Stimulated activated CD8-positive, alpha-beta memory T cell treated with anti-CD3 and anti-CD28 coated beads, Interleukin-15, amount 100 ng/mL, for 24 hours (primary cell): ENCODE measurements around the gene SHE.
"Not testable (repeated sequence)": the region's sequence is repeated elsewhere in the genome, so short reads cannot be mapped to it uniquely, and the experiment has no call there.

Source experiments
- DNase-seq: peaks from one replicate; pipeline ENCODE4 v3.0.0-alpha.2; 2020; ENCODE audit warnings: low read depth

The SHE gene

DNA sequence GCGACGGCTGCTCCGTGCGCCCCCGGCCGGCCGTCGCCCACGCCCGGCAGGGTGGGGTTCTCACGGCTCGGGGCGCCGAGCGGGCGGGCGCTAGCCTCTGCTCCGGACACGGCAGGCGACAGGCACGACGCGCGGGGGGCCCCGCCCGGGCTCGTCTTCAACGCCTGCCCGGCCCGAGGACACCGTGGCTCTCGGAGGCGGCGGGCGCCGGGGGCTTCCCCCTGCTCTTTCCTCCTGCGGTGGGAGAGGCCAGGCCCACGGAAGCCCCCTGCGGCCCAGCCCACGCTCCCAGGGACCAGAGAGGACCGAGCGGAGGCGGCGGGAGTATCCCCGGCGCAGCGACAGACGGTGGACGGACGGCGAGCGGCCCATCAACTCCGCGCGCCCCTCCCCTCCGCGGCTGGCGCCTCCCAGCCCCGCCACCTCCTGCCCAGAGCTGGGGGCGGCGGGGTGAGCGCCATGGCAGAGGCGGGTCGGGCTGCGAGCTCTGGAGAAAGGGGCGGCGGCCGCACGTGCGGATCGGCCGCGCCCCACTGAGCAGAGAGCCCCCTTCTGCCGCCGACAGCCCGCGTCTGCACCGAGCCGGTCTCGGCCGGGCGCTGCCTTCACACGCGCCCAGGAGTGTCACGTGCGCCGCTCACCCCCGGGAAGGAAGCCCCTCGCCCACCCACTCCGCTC lies at the start of gene SHE, which contains the start of gene TDRD10:
Gene SHE, minus strand, starts transcription at position 347 of the 678 bp plus-strand sequence. CDS start 386 bp downstream, outside the sequence.
Gene TDRD10, plus strand, starts transcription at position 154 of the 678 bp plus-strand sequence. CDS start 4,685 bp downstream, outside the sequence.
- no peak for DNase-seq

- DNase-seq = no peak
Observed at GRCh38 chr1:154551474-154551873, 49.3 kb upstream of the SHE start.

GRCh38 chr1:154550657-154551056 lies 48.4 kb upstream of the SHE start:
- no peak for DNase-seq

GRCh38 chr1:154550070-154550469 lies 47.9 kb upstream of the SHE start:
- no peak for DNase-seq

DNA sequence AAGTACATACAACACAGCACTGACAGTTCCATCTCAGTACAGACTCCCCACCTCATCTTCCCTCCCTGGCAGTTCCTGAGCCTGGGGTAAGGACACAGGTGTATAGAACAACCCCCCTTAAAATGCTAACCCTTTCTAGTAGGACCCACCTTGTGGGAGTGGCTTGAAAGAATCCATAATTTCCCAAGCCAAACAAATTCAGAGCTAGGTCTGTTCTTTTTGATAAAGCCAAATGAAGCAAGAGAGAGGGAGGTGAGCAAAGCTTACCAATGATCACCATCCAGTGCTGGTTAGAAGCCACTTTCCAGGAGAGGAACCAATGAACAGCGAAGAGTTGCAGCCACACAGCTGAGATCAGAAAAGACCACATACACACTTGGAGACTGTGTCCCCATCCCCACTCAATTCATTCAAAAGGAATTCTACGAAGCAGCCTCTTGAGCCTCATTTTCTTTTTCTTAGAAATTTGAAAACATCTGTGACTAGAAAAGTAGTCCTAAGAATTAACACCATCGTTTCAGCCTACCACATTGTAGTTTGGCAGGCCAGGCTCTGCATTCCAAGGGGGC lies 47.1 kb upstream of the SHE start:
- DNase-seq = no peak

DNA sequence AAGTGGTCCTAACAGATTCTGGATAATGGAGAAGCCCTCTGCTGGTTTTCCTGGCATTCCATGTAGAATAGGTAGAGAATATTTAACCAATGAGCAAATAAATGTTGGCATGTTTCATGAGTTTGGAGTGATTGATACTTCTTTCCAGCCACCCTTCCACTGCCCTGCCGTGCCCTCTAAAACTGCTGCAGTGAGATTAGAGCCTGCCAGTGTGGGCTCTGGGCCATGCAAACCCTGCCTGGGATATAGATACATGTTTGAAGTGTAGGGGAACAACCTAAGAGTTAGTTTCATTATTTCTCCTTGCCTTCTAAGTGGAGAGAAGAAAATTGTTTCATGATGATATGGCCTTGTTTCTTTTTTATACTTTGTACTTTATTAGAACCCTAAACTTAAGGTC lies 45.8 kb upstream of the SHE start:
- DNase-seq = no peak

DNA sequence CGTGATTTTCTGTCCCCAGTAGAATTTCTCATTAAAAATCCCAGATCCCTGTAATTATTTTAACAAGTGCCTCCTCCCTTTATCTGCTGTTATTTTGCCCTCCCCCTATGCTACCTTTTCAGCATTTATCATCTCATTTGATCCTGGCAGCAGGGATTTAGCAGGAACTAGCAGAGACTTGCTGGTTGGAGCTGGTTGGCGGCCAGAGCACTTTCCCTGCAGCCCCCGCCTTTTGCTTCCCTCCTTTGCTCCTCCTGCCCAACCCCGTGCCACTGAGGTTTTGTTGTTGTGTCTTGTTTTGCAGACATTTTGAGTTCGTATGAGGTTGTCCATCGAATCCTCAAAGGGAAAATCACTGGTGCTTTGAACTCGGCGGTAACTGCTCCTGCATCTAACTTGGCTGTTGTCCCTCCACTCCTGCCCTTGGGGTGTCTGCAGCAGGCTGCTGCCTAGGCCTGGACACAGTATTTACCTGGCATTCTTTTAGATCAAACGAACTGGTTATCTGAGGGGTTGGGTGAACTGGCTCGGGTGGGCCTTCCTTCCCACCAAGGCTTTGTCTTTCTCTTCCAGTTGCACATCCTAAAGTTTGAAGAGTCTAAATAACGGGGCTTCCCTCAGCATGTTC lies 45.0 kb upstream of the SHE start:
- no peak for DNase-seq

- no peak for DNase-seq
Observed at GRCh38 chr1:154546264-154547063, 44.3 kb upstream of the SHE start.

DNA sequence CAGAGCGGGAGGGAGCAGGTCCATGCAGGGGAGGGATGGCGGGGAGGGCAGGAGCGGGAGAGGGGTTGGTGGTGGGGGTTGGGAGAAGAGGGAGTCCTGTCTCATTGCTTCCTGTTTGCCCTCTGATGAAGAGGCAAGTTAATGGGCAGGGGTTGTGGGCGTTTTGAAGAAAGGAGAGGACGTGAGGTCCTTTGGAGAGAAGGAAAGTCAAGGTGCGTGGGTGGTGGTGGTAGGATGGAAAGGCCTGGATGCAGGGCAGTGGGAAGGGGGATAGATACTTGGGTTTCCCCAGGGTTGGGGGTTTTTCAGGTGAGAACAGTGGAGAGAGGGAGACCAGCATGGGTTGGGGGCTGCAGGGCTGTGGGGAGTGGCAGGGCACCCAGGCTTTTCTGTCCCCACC lies 39.0 kb upstream of the SHE start:
- no peak for DNase-seq

- DNase-seq = no peak
Observed at GRCh38 chr1:154539486-154540483, 37.6 kb upstream of the SHE start.

- DNase-seq = no peak
Observed at GRCh38 chr1:154536570-154536969, 34.4 kb upstream of the SHE start.

- DNase-seq = no peak
Observed at GRCh38 chr1:154533952-154534844, 32.0 kb upstream of the SHE start.

GRCh38 chr1:154531950-154532349 lies 29.7 kb upstream of the SHE start:
- not testable (repeated sequence) for DNase-seq

DNA sequence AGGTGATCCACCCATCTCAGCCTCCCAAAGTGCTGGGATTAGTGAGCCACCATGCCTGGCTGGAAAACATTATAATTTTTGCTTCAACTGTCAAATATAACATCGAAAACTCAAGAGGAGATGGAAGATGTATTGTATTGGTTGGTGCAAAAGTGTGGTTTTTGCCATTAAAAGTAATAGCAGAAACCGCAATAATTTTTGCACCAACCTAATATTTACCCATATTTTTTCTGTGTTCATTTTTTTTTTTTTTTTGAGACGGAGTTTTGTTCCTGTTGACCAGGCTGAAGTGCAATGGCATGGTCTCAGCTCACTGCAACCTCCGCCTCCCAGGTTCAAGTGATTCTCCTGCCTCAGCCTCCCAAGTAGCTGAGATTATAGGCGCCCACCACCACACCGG lies 27.1 kb upstream of the SHE start:
- DNase-seq = no peak

DNA sequence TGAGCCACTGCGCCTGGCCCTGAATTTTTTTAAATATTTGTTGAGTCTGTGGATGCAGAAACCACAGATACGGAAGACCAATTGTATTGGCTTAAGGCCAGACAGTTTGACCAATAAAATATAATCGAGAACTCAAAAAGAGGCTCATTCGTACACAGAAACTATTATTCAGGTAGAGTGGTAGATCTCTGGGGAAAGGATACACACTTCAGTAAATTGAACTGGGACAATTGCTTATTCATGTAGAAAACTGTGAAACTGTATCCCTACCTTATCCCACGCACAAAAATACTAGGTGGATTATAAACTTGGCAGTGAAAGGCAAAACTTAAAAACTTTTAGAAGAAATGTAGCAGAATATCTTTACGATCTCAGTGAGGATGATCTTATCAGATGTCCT lies 25.0 kb upstream of the SHE start:
- DNase-seq = no peak

DNA sequence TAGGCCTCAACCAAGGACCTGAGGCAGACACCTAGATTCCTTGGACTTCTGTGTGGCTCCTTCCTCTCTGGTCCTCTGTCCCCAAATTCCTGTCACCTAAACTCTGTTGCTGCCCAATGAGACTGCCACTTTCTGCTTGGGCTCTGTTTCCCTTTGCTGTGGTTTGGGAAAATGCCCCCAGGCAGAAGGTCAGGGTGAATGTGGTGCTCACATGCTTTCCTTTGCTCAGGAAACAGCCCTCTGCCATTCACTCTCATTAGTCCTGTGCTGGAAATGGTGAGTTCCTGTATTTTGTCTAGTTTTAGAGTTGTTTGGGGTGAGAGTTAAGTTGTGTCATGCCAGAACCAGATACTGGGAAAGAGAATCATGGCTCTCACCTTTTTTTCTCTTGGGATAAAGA lies 22.7 kb upstream of the SHE start:
- DNase-seq = no peak

DNA sequence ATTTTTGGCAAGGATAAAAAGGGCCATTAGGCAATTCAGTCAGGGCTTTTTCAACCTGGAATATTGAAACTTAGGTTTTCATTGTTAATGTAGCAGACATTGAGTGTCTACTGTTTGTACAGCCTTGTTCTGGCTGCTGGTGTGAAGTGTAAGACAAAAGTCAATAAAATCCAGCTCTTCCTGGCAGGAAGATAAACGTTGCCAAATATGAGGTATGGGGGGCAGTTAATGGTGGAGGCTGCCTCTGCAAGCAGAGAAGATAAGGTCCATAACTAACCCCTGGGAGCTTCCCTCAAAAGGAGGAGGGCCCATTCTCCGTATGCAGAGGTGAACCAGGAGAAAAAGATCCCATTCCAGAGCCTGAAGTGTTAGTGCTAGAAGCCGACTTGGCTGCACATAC lies 19.5 kb upstream of the SHE start:
- DNase-seq = no peak

DNA sequence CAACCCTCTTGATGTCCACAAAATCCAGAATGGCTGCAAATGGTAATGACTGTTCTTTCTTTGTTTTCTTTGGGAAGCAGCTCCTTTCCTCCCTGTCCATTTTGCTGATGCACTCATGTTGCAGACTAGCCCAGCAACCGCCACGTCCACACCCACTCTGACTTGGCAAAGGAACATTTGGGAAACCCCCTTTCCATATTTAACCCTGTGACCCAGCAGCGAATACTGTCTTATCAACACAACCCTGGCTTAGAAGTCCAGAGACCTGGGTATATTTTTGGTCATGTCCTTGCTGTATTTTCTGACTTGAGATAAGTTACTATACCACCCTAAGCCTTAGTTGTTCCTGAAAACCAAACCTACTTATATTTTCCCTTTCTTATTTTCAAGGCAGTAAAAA lies 18.1 kb upstream of the SHE start:
- DNase-seq = no peak

- DNase-seq = no peak
Observed at GRCh38 chr1:154519591-154519991, 17.4 kb upstream of the SHE start.

DNA sequence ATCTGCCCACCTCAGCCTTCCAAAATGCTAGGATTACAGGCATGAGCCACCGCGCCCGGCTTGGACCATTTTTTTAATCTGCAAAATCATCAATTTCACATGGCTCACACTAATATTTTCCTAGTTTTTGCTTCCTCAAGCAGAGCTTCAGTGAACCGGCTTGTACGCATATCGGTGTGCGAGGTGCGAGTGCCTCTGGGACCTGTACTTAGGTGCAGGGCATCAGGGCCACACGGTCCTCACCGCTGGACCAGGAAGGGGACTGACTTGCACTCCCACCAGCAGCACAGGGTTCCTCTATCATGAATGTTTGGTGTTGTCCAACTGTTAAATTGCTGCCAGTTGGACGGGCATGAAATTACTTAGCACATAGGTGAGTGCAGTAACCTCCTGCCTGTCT lies 15.4 kb upstream of the SHE start:
- DNase-seq = no peak
